Measurements from ENCODE around the gene RFX6.

Gene RFX6

GRCh38 chr6:116974526-116975316, 97.7 kb downstream of the RFX6 start:
- no peak for DNase-seq (ENCODE audit: low read depth)

GRCh38 chr6:116975600-116975999, 98.6 kb downstream of the RFX6 start:
- DNase-seq (ENCODE audit: low read depth) = no peak

GRCh38 chr6:116979560-116979959, 102.5 kb downstream of the RFX6 start:
- no peak for DNase-seq (ENCODE audit: low read depth)

All from GM04503 (cell line).